ENCODE results near the gene CD8B2.
A peak's percentile ranks its signal among the peaks of the same experiment; 100 is the strongest.
"Not testable (repeated sequence)": the region's sequence is repeated elsewhere in the genome, so short reads cannot be mapped to it uniquely, and the experiment has no call there.

The CD8B2 gene

DNA sequence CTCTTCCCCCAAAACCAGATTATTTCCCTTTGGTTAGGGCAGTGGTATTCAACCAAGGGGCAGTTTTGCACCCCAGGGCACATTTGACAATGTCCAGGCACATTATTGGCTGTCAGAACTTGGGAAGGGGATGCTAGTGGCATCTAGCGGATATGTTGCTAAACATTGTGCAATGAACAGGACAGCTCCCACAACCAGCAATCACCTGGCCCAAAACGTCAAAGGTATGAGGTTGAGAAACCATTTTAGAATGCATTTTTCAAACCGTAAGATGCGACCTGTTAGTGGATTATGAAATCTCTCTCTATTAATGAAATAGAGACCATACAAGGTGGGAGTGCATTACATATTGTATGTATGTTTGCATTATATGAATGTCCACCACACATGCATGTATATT is 54.2 kb downstream of the CD8B2 start:
- no peak for DNase-seq
- in situ Hi-C loops (cut with MboI; ENCODE audit: low pct_unique_long_range_greater_than_20kb, low sequenced_read_pairs): loop anchor here (25.0 kb wide), 1 partner anchor 254 kb away; no protein-coding TSS in a partner anchor

- in situ Hi-C loops (cut with MboI; ENCODE audit: low pct_unique_long_range_greater_than_20kb, low sequenced_read_pairs): loop anchor here (25.0 kb wide), 1 partner anchor 256 kb away; no protein-coding TSS in a partner anchor
- DNase-seq: peak; percentile 90
Measured at GRCh38 chr2:106542746-106543359, 55.7 kb downstream of the CD8B2 start.

DNA sequence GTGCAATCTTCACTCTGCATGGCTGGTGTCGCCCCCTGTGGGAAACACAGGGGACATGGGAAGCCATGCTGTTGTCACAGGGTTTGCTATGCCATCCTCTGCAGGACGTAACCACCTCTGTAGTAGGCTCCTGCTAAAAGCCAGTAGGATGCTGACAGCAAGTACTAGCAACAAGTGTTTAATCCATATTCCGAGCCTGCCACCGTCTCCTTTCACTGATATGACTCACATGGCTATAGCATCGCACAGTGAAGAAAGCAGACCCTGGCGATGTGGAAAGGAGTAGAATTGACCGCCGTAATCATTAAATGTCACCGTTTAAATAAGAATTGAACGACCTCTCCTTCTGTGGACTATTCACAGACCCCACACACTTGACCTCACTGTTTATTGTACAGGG is 57.8 kb downstream of the CD8B2 start:
- no peak for DNase-seq
- in situ Hi-C loops (cut with MboI; ENCODE audit: low pct_unique_long_range_greater_than_20kb, low sequenced_read_pairs): loop anchor here (25.0 kb wide), 1 partner anchor 258 kb away; no protein-coding TSS in a partner anchor

DNA sequence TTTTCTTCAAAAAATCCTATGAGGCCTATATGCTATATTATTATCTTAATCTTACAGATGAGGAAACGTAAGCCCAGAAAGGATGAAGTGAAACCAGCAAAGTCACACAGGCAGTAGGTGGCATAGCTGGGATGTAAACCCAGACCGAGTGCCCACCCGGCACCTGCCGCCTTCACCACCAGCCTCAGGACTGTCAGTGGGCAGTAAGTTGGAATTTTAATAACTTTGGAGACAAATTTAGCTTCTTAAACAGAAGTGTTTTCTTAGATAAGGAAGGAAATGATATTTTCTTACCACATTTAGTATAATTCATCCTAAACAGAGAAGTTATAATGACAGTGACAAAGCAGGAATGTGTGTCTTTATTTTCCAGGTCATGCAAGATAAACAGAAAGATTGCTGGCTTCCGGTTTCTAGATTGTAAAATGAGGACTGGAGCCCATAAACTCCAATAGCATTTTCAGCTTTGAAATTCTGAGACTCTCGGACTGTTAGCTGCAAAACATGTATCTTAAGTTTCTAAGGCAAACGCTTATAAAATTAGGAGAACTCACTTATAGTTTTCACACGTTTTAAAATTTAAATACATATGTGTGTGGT is 59.3 kb downstream of the CD8B2 start:
- in situ Hi-C loops (cut with MboI; ENCODE audit: low pct_unique_long_range_greater_than_20kb, low sequenced_read_pairs): loop anchor here (25.0 kb wide), 1 partner anchor 259 kb away; no protein-coding TSS in a partner anchor
- peak; percentile 74 for DNase-seq

DNA sequence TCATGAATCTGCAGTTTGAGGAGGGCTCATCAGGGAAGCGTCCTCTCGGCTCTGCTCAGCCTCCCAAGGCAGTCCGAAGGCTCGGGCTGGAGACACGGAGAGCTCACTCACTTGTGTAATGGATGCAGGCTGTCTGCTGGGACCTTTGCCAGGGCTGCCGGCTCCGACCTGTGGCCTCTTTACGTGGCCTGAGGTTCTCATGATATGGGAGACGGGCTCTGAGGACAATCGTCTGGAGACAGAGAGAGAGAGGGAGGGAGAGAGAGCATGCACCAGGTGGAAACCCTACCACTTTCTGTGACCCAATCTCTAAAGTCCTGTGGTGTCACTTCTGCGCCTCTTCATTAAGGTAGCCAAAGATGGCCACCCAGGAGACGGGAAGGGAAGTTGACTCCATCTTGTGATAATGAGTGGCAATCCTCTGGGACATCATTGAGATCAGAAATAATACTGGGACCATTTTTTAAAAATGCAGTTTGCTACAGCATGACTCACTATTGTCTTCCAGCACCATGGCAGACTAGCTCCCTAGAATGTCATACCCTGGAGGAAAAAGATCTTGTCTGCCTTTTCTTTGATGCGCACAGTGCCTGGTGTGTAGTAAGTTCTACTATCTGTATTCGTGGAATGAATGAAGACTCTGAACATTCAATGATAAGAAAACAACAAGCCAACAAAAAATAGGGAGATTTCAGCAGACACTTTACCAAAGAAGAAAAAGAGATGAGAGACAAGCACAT is 60.2 kb downstream of the CD8B2 start:
- in situ Hi-C loops (cut with MboI; ENCODE audit: low pct_unique_long_range_greater_than_20kb, low sequenced_read_pairs): loop anchor here (25.0 kb wide), 1 partner anchor 260 kb away; no protein-coding TSS in a partner anchor
- no peak for DNase-seq

- no peak for DNase-seq
- in situ Hi-C loops (cut with MboI; ENCODE audit: low pct_unique_long_range_greater_than_20kb, low sequenced_read_pairs): no loop called here
Measured at GRCh38 chr2:106551417-106552130, 64.4 kb downstream of the CD8B2 start.

DNA sequence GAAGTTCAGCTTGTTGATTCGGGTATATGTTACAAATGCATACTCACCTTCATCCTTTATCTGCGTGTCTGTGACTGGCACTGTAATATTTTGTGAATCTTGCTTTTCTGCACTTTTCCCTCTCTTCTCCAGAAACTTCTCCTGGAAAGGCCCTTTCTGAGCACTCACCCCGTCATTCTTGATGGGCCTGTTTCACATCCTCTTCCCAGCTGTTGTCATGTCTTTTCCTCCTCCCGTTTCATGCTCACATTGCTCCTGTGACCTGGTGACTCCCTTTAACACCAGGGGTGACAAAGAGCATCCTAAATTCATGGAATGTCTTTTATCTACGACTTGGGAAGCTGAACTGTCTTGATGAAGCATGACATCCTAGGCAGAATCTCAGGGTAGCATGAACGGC is 65.8 kb downstream of the CD8B2 start:
- DNase-seq: no peak
- in situ Hi-C loops (cut with MboI; ENCODE audit: low pct_unique_long_range_greater_than_20kb, low sequenced_read_pairs): no loop called here

- in situ Hi-C loops (cut with MboI; ENCODE audit: low pct_unique_long_range_greater_than_20kb, low sequenced_read_pairs): no loop called here
- no peak for DNase-seq
Measured at GRCh38 chr2:106553321-106553720, 66.2 kb downstream of the CD8B2 start.

DNA sequence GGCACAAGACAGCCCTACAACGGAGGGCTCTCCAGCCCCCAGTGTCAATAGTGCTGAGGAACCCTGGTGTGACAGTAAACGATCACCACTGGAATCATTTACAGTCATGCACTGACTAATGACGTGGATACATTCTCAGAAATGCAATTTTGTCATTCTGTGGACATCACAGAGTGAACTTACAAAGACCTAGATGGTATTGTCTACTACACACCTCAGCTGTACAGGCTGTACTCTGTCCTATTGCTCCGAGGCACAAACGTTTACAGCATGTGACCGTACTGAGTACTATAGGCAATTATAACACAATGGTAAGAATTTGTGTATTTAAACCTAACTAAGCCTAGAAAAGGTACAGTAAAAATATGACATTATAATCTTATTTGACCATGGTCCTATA is 67.2 kb downstream of the CD8B2 start:
- in situ Hi-C loops (cut with MboI; ENCODE audit: low pct_unique_long_range_greater_than_20kb, low sequenced_read_pairs): no loop called here
- DNase-seq: no peak

DNA sequence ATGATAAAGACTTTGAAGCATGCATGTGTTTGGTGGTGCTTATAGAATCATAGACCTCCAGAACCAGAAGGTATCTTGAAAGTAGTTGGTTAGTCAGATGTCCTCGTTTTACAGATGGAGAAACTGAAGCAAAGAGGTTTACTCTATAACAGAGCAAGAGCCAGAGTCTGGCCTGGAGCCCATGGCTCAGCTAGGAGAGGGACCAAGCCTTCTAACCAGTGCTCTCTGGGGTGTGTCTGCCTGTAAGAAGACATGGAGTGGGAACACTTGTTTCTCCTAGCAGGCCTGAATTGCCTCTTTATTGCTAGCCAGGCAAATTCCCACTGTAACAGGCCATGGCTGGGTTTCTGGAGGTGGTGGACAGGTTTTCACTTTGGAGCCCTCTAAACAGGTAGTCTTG is 67.9 kb downstream of the CD8B2 start:
- in situ Hi-C loops (cut with MboI; ENCODE audit: low pct_unique_long_range_greater_than_20kb, low sequenced_read_pairs): no loop called here
- no peak for DNase-seq

- in situ Hi-C loops (cut with MboI; ENCODE audit: low pct_unique_long_range_greater_than_20kb, low sequenced_read_pairs): not testable (repeated sequence)
Measured at GRCh38 chr2:106559786-106560185, 72.6 kb downstream of the CD8B2 start.

GRCh38 chr2:106560773-106561172 is 73.6 kb downstream of the CD8B2 start:
- in situ Hi-C loops (cut with MboI; ENCODE audit: low pct_unique_long_range_greater_than_20kb, low sequenced_read_pairs): no loop called here
- DNase-seq: no peak

More at GRCh38 chr2:106559786-106560185, 72.6 kb downstream of the CD8B2 start:
- DNase-seq: not testable (repeated sequence)

GRCh38 chr2:106561356-106561755 is 74.2 kb downstream of the CD8B2 start:
- no peak for DNase-seq
- in situ Hi-C loops (cut with MboI; ENCODE audit: low pct_unique_long_range_greater_than_20kb, low sequenced_read_pairs): no loop called here

- in situ Hi-C loops (cut with MboI; ENCODE audit: low pct_unique_long_range_greater_than_20kb, low sequenced_read_pairs): no loop called here
- DNase-seq: no peak
Measured at GRCh38 chr2:106561803-106562202, 74.6 kb downstream of the CD8B2 start.

DNA sequence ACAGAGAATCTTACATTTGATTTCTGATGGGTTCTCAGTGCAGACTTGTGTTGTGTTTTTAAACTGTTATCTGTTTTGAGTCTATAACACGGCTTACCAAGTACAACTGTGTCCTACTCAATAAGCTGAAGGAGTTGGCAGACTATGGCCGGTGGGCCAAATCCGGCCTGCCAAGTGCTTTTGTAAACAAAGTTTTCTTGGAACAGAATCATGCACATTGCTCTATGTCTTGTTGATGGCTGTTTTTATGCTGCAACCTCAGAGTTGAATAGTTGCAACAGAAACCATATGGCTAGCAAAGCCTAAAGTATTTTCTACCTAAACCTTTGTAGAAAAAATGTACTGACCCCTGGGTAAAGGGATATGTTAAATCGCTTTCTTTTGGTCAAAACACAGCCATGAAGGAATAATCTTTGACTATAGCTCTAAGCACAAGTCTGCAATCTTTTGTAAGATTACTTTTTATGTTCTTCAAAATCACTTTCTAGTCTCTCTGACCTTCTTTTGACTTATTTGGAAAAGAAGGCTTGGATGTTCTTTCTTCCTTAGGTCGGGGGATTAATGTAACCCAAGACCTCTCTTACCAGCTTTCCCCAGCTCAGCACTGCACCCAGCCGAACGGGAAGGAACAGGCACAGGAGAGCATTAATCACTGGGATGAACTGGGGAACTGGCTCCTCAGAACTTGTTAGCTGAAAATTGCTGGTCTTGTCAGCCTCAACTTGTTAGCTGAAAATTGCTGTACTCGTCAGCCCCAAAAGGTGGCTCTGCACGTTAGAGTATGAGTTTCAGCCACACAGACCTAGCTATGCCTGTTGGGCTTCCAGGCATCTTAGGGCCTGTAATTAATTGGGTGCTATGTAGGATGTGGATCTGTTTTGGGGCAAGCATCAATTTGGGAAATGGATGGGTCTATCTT is 75.4 kb downstream of the CD8B2 start:
- in situ Hi-C loops (cut with MboI; ENCODE audit: low pct_unique_long_range_greater_than_20kb, low sequenced_read_pairs): no loop called here
- DNase-seq: no peak

- in situ Hi-C loops (cut with MboI; ENCODE audit: low pct_unique_long_range_greater_than_20kb, low sequenced_read_pairs): no loop called here
- DNase-seq: no peak
Measured at GRCh38 chr2:106563195-106563594, 76.0 kb downstream of the CD8B2 start.

GRCh38 chr2:106565599-106565998 is 78.4 kb downstream of the CD8B2 start:
- no peak for DNase-seq
- in situ Hi-C loops (cut with MboI; ENCODE audit: low pct_unique_long_range_greater_than_20kb, low sequenced_read_pairs): no loop called here

- in situ Hi-C loops (cut with MboI; ENCODE audit: low pct_unique_long_range_greater_than_20kb, low sequenced_read_pairs): no loop called here
Measured at GRCh38 chr2:106566050-106566449, 78.9 kb downstream of the CD8B2 start.

DNA sequence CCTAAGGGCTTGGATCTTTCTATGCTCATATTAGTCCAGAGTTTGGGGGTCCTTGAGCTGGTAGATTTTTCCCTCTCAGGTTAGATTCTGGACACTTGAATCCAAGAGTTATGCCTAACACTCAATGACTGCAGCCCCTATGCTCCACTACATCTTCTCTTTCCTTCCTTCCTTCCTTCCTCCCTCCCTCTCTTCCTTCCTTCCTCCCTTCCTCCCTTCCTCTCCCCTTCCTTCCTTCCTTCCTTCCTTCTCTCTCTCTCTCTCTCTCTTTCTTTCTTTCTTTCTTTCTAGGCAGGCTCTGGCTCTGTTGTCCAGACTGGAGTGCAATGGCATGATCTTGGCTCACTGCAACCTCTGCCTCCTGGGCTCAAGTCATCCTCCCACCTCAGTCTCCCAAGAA is 79.3 kb downstream of the CD8B2 start:
- DNase-seq; in situ Hi-C loops (cut with MboI; ENCODE audit: low pct_unique_long_range_greater_than_20kb, low sequenced_read_pairs): not testable (repeated sequence)

More at GRCh38 chr2:106566050-106566449, 78.9 kb downstream of the CD8B2 start:
- DNase-seq: no peak

All from KBM-7 (cell line).